GM12892 (cell line): ENCODE results near the gene PKM.

Source experiments
- POLR2A ChIP-seq: IDR thresholded peaks from 2 replicates; pipeline ENCODE4 v1.6.1; 2011; ENCODE audit warnings: low read depth, low read length, control low read depth
- POLR2AphosphoS5 ChIP-seq: IDR thresholded peaks from 2 replicates; pipeline ENCODE4 v1.6.1; 2011; ENCODE audit warnings: low read depth, low read length, control low read depth
- TAF1 ChIP-seq: IDR thresholded peaks from 2 replicates; pipeline ENCODE4 v1.6.1; 2011; ENCODE audit warnings: low read depth, mild to moderate bottlenecking, control low read depth, low read length, borderline replicate concordance

- TF ChIP-seq POLR2A: no peak
- no peak for TF ChIP-seq POLR2AphosphoS5
- TF ChIP-seq TAF1: no peak
Observed at GRCh38 chr15:72155635-72156616, 75.1 kb downstream of the PKM start.
